Measurements from ENCODE around the gene BACH2.

BACH2 gene

DNA sequence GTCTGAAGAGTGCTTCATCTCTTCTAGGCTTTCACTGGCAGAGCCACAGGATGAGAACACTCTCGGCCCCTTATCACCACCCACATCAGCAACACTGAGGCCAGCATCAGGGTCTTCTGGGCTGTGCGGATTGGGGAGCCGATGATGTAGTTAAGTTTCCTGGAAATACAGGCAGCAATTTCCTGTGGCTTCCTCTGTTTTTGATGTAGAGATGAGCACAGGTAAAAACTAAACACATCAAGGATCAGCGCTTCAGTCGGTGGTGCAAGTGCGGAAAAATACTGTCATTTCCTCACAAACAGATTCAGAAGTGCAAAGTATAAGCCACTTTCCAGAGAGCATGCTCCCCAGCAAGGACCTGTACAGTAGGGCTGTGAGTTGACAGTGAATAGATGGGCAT is 62.6 kb downstream of the BACH2 start:
- Histone ChIP-seq H3K9me3 (ENCODE audit: control insufficient read depth, insufficient read depth, low read depth, low read length) (no peaks in the 10 kb centered on the region), H3K4me3 (ENCODE audit: low read depth, low read length) (no peak overlapping the region), H3K27me3 (ENCODE audit: control insufficient read depth, insufficient read depth, low read length) (no peaks in the 10 kb centered on the region), H3K27ac (ENCODE audit: low read depth, low read length) (no peak overlapping the region), H3K9ac (ENCODE audit: low read length) (no peak overlapping the region), H3K4me1 (ENCODE audit: control insufficient read depth, insufficient read depth, low read length) (no peaks in the 10 kb centered on the region; the same call in 1 of the 2 replicates), H3K36me3 (ENCODE audit: control insufficient read depth, insufficient read depth, low read length) (no peaks in the 10 kb centered on the region)

DNA sequence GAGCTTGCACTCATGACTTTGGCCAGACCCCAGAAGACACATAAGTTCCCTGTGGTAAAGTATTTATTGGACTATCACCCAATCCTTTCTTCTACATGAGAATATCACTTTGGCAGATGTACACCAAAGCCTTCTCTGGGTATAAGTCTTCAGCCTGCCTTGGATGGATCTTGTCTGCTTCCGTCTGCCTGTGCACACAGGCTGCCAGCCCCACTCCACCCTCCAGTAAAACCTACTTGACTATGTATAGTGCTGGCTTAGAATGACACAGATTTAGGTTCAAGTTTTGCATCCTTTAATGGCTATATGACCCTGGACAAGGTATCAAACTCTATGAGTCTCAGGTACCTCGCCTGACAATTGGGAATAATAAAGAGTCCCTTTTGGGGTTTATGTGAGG is 63.4 kb downstream of the BACH2 start:
- H3K9me3 ChIP-seq (ENCODE audit: control insufficient read depth, insufficient read depth, low read depth, low read length) = no peaks in the 10 kb centered on the region
- no peaks in the 10 kb centered on the region for H3K27me3 ChIP-seq (ENCODE audit: control insufficient read depth, insufficient read depth, low read length)
- H3K27ac ChIP-seq (ENCODE audit: low read depth, low read length) = no peak overlapping the region

DNA sequence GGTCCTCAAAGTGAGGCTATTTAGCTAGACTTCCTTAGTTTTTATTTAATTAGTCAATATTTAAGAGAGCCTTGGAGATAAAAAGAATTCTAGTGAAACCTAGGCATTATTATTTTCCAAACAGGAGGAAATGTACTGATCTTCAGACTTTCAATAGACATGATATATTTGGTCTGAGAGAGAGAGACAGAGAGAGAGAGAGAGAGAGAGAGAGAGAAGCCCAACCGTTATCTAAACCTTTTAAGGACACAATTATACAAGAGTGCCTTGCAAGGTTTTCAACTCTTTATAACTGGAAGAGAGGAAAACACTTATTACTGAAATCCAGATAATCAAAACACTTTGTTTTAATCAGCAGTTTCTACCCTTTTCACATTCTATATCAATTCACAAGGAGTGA is 64.8 kb downstream of the BACH2 start:
- no peaks in the 10 kb centered on the region for H3K36me3 ChIP-seq (ENCODE audit: control insufficient read depth, insufficient read depth, low read length)
- peaks cover 8% of the 10 kb centered on the region for H3K4me1 ChIP-seq (ENCODE audit: control insufficient read depth, insufficient read depth, low read length)
- no peaks in the 10 kb centered on the region for H3K27me3 ChIP-seq (ENCODE audit: control insufficient read depth, insufficient read depth, low read length)
- no peak overlapping the region for H3K27ac ChIP-seq (ENCODE audit: low read depth, low read length)
- no peak overlapping the region for H3K4me3 ChIP-seq (ENCODE audit: low read depth, low read length)
- no peaks in the 10 kb centered on the region for H3K9me3 ChIP-seq (ENCODE audit: control insufficient read depth, insufficient read depth, low read depth, low read length)
- no peak overlapping the region for H3K9ac ChIP-seq (ENCODE audit: low read length)

More for the DNA sequence above, 63.4 kb downstream of the BACH2 start:
- Histone ChIP-seq H3K4me1 (ENCODE audit: control insufficient read depth, insufficient read depth, low read length) (no peaks in the 10 kb centered on the region; the same call in 1 of the 2 replicates), H3K9ac (ENCODE audit: low read length) (no peak overlapping the region), H3K36me3 (ENCODE audit: control insufficient read depth, insufficient read depth, low read length) (no peaks in the 10 kb centered on the region), H3K4me3 (ENCODE audit: low read depth, low read length) (no peak overlapping the region)

DNA sequence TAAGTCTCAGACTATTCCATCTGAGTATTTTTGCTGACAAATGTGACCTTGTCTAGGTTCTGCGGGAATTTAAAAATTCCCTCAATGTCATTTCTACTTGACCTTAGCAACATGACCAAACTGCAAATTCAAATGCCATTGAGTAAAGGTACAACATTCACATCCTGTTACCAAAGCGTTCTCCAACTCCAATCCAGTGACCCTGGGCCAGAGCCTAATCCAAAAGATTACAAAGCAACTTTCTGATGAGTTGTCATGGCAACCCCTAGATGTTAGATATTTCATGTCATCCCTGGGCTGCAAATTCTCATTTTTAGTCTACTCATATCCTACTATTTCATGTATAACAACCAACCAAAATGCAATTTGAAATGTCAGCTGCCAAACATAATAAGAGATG is 65.3 kb downstream of the BACH2 start:
- Histone ChIP-seq H3K27ac (ENCODE audit: low read depth, low read length) (no peak overlapping the region), H3K27me3 (ENCODE audit: control insufficient read depth, insufficient read depth, low read length) (no peaks in the 10 kb centered on the region)

DNA sequence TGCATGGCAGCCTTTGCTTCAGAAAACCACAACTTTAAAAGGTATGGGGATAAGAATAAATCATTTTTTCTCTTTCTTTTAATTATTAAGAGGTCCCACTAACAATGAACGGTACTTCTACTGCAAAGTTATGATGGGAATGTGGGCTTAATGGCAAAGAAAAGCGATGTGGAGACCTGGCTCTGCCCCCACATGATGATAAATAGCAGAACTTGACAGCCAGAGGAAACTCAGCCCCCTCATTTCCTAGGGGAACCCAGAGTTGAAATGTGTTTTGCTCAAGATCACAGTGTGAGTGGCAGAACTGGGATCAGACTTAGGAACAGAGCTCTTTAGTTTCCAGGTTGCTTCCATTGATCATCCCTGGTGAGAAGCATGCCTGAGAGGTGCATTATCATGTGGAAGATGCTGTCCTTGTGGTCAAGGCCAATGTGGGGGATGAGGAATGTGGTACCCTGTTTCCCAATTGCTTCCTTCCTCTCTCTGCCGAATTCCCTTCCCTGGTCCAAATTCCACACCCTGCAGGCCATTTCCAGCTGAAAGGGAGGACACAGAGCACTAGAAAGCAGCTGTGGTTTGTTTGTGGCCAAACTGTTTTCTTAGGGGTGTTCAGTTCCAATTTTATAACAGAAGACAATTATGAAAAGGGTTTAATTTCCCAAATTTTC is 66.0 kb downstream of the BACH2 start:
- Histone ChIP-seq H3K36me3 (ENCODE audit: control insufficient read depth, insufficient read depth, low read length) (no peaks in the 10 kb centered on the region), H3K9ac (ENCODE audit: low read length) (no peak overlapping the region), H3K27me3 (ENCODE audit: control insufficient read depth, insufficient read depth, low read length) (no peaks in the 10 kb centered on the region), H3K4me3 (ENCODE audit: low read depth, low read length) (no peak overlapping the region), H3K9me3 (ENCODE audit: control insufficient read depth, insufficient read depth, low read depth, low read length) (no peaks in the 10 kb centered on the region), H3K27ac (ENCODE audit: low read depth, low read length) (no peak overlapping the region), H3K4me1 (ENCODE audit: control insufficient read depth, insufficient read depth, low read length) (peaks cover 13% of the 10 kb centered on the region)

More for the DNA sequence above, 65.3 kb downstream of the BACH2 start:
- Histone ChIP-seq H3K9ac (ENCODE audit: low read length) (no peak overlapping the region), H3K4me3 (ENCODE audit: low read depth, low read length) (no peak overlapping the region), H3K4me1 (ENCODE audit: control insufficient read depth, insufficient read depth, low read length) (peaks cover 9% of the 10 kb centered on the region), H3K9me3 (ENCODE audit: control insufficient read depth, insufficient read depth, low read depth, low read length) (no peaks in the 10 kb centered on the region), H3K36me3 (ENCODE audit: control insufficient read depth, insufficient read depth, low read length) (no peaks in the 10 kb centered on the region)

DNA sequence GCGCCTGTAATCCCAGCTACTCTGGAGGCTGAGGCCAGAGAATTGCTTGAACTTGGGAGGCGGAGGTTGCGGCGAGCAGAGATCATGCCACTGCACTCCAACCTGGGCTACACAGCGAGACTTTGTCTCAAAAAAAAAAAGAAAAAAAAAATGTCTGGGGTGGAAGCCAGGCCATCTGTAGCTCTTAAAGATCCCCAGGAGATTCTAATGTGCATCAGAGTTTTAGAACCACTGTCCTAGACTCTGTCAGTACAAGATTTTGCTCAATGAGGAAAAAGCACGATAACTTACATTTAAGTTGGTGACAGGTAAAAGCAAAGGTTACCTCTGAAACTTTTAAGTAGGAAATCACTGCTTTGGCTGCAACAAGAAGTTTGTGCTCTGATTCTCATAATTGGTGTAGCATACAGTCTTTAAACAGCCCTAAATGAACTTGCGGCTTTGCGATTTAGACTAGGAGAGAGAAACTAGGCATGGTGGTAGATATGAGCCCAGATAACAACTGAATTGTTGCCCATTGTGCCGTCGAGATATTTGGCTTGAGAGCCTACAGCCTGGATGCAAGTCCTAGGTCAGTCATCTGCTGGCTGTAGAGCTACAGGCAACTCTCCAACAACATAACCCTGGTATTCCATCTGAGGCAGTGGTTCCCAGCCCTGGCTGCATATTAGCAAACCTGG is 67.2 kb downstream of the BACH2 start:
- no peak overlapping the region for H3K27ac ChIP-seq (ENCODE audit: low read depth, low read length)
- H3K36me3 ChIP-seq (ENCODE audit: control insufficient read depth, insufficient read depth, low read length) = no peaks in the 10 kb centered on the region
- no peaks in the 10 kb centered on the region for H3K27me3 ChIP-seq (ENCODE audit: control insufficient read depth, insufficient read depth, low read length)
- no peak overlapping the region for H3K9ac ChIP-seq (ENCODE audit: low read length)
- H3K4me3 ChIP-seq (ENCODE audit: low read depth, low read length) = no peak overlapping the region
- H3K4me1 ChIP-seq (ENCODE audit: control insufficient read depth, insufficient read depth, low read length) = peaks cover 13% of the 10 kb centered on the region
- no peaks in the 10 kb centered on the region for H3K9me3 ChIP-seq (ENCODE audit: control insufficient read depth, insufficient read depth, low read depth, low read length)

DNA sequence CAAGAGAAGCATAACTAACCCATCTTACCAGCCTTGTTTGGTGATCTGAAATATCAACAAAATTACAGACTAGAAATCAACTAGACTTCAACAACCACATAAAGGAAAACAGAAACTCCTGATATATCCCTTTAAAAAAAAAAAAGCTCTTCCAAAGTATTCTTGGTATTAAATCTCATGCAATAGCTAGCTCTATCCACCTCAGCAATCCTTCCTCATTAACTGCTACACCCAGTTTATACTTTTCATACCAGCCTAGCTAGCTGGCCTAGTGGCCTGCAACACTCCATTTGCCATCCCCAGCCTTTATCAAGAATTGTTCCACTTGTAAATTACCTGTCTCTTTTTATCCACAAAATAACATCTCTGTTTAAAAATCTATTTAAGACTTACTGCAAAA is 69.0 kb downstream of the BACH2 start:
- H3K36me3 ChIP-seq (ENCODE audit: control insufficient read depth, insufficient read depth, low read length) = no peaks in the 10 kb centered on the region
- peaks cover 12% of the 10 kb centered on the region for H3K9me3 ChIP-seq (ENCODE audit: control insufficient read depth, insufficient read depth, low read depth, low read length)
- H3K4me1 ChIP-seq (ENCODE audit: control insufficient read depth, insufficient read depth, low read length) = peaks cover 13% of the 10 kb centered on the region
- no peak overlapping the region for H3K27ac ChIP-seq (ENCODE audit: low read depth, low read length)
- no peak overlapping the region for H3K4me3 ChIP-seq (ENCODE audit: low read depth, low read length)
- no peak overlapping the region for H3K9ac ChIP-seq (ENCODE audit: low read length)
- H3K27me3 ChIP-seq (ENCODE audit: control insufficient read depth, insufficient read depth, low read length) = no peaks in the 10 kb centered on the region

DNA sequence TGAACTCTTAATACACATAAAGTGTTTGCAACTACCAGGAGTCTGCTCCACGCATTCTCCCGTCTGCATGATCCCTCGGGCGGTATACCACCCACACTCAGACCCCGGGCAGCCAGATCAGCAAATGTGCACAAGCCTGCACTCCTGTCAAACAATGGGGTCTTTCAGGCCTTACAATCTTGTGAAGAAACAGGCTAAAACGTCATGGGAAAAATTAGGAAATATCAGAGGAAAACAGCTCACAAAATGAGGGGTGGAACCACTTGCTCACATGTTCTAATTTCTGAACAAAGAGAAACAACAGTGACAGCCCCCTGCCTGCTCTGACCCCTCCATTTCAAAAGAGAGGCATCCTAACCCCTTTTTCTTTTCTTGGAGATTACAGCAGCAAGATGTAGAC is 69.4 kb downstream of the BACH2 start:
- Histone ChIP-seq H3K36me3 (ENCODE audit: control insufficient read depth, insufficient read depth, low read length) (no peaks in the 10 kb centered on the region), H3K4me1 (ENCODE audit: control insufficient read depth, insufficient read depth, low read length) (peaks cover 13% of the 10 kb centered on the region), H3K27me3 (ENCODE audit: control insufficient read depth, insufficient read depth, low read length) (no peaks in the 10 kb centered on the region), H3K9me3 (ENCODE audit: control insufficient read depth, insufficient read depth, low read depth, low read length) (peaks cover 16% of the 10 kb centered on the region), H3K4me3 (ENCODE audit: low read depth, low read length) (no peak overlapping the region), H3K27ac (ENCODE audit: low read depth, low read length) (no peak overlapping the region), H3K9ac (ENCODE audit: low read length) (no peak overlapping the region)

DNA sequence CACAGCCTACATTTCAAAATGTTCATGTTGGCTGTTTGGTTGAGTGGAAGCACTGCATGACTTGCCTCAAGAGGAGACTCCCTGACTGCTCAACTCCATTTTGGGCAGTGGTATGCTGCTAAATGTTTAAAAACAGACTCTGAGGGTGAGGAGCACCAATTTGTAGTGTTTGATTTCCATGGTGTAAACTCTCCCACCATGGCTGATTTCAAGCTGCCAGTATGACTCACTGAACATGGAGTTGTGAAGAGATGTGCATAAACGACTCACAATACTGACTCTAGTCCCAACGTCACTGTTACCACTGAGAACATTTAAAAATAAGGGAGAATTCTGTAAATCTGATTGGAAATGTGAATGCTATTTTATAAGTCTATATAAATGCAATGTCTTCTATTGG is 70.4 kb downstream of the BACH2 start:
- peaks cover 18% of the 10 kb centered on the region for H3K9me3 ChIP-seq (ENCODE audit: control insufficient read depth, insufficient read depth, low read depth, low read length)
- no peaks in the 10 kb centered on the region for H3K27me3 ChIP-seq (ENCODE audit: control insufficient read depth, insufficient read depth, low read length)
- H3K9ac ChIP-seq (ENCODE audit: low read length) = no peak overlapping the region
- H3K27ac ChIP-seq (ENCODE audit: low read depth, low read length) = no peak overlapping the region
- no peak overlapping the region for H3K4me3 ChIP-seq (ENCODE audit: low read depth, low read length)
- H3K36me3 ChIP-seq (ENCODE audit: control insufficient read depth, insufficient read depth, low read length) = no peaks in the 10 kb centered on the region
- peaks cover 15% of the 10 kb centered on the region for H3K4me1 ChIP-seq (ENCODE audit: control insufficient read depth, insufficient read depth, low read length)

DNA sequence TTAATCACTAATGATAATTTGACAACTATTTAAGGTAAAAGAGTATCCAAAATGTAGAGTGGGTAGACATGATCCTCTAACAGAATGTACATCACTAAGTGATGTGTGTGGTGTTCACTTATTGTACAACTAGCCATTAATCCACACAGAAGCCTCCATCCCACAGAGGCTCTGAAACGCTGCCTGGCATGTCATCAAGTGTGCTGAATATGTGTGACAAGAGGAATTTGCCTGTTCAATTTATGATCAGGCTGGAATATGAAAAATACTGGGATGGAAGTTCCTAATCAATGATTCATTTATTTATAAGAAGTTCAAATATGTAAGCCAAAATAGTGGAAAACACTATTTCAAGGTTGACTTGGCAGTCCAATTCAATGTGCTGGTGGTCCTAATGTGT is 72.4 kb downstream of the BACH2 start:
- H3K27ac ChIP-seq (ENCODE audit: low read depth, low read length) = no peak overlapping the region
- H3K4me1 ChIP-seq (ENCODE audit: control insufficient read depth, insufficient read depth, low read length) = peaks cover 32% of the 10 kb centered on the region

DNA sequence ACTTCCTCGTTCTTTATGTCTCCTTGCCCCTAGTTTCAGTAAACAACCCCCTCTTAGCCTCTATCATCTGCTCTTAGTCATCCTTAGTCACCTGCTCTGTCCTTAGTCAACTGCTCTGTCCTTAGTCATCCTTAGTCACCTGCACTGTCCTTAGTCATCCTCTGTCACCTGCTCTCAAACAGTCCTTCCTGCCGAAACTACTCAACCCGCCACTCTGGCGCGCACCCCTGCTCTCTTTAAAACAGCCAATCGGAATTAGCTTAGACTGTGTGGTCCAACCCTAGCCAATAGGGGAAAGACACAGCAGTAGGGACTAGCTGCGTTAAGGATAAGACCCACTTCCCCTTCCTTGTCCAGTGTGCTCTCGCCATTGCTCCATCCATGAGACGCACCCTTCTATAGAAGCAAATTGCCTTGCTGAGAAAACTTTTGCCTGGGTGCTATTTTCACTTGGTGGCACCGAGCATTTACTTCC is 73.9 kb downstream of the BACH2 start:
- peaks cover 45% of the 10 kb centered on the region for H3K4me1 ChIP-seq (ENCODE audit: control insufficient read depth, insufficient read depth, low read length)

More for the DNA sequence above, 72.4 kb downstream of the BACH2 start:
- Histone ChIP-seq H3K36me3 (ENCODE audit: control insufficient read depth, insufficient read depth, low read length) (no peaks in the 10 kb centered on the region), H3K9ac (ENCODE audit: low read length) (no peak overlapping the region), H3K9me3 (ENCODE audit: control insufficient read depth, insufficient read depth, low read depth, low read length) (peaks cover 18% of the 10 kb centered on the region), H3K27me3 (ENCODE audit: control insufficient read depth, insufficient read depth, low read length) (no peaks in the 10 kb centered on the region), H3K4me3 (ENCODE audit: low read depth, low read length) (no peak overlapping the region)

More for the DNA sequence above, 73.9 kb downstream of the BACH2 start:
- Histone ChIP-seq H3K9me3 (ENCODE audit: control insufficient read depth, insufficient read depth, low read depth, low read length) (peaks cover 18% of the 10 kb centered on the region), H3K27ac (ENCODE audit: low read depth, low read length) (no peak overlapping the region), H3K4me3 (ENCODE audit: low read depth, low read length) (no peak overlapping the region), H3K9ac (ENCODE audit: low read length) (no peak overlapping the region), H3K27me3 (ENCODE audit: control insufficient read depth, insufficient read depth, low read length) (no peaks in the 10 kb centered on the region), H3K36me3 (ENCODE audit: control insufficient read depth, insufficient read depth, low read length) (no peaks in the 10 kb centered on the region)

Measured in HUES6 (cell line).